Endothelial cell of umbilical vein (primary cell): ENCODE measurements around the gene MOCS2. TPM values are rescaled to one million over a fixed set of nuclear protein-coding genes. Genes with fewer than 3 reads are reported as not detected.

Source experiments
- BruUV-seq: library from RNA; stranded (reverse); fragments of 400-500 nt; replicated peaks from 2 replicates; lab custom pipeline; 2021; lab: Mats Ljungman, UMichigan
- CTCF ChIA-PET: fragments of 300-600, 350-600 bp; sonication (Branson Sonifier 250); formaldehyde crosslinking; loops from one replicate; lab custom pipeline; 2021; ENCODE audit warnings: antibody characterized with exemption, inconsistent platforms; lab: Charles Lee
- POLR2A ChIA-PET: fragments of 300-600, 350-600 bp; sonication (Branson Sonifier 250); formaldehyde crosslinking; loops from one replicate; lab custom pipeline; 2021; ENCODE audit warnings: antibody characterized with exemption, inconsistent platforms; lab: Charles Lee
- DNase-seq: peaks from one replicate; pipeline ENCODE4 v3.0.0-alpha.2; 2011; ENCODE audit warnings: low read depth, low spot score
- FAIRE-seq: peaks from 2 replicates; lab custom pipeline; 2011; peaks lifted over from hg19 to GRCh38; lab: Jason Lieb, UNC
- H2AFZ ChIP-seq: 2 replicates; pipeline ENCODE4 v1.6.0; 2012; ENCODE audit warnings: low read depth, low read length, control low read depth, inconsistent platforms
- H3K27ac ChIP-seq: 2 replicates; pipeline ENCODE4 v1.5.1; 2011; ENCODE audit warnings: low read depth, mild to moderate bottlenecking, control low read depth, low read length, moderate library complexity; ENCODE audit not compliant: insufficient read depth
- H3K27me3 ChIP-seq, 2 experiments: 2 replicates each; pipeline versions ENCODE4 v1.6.0 to v1.6.1; 2011; ENCODE audit warnings: low read length in 2 of 2, mixed read lengths in 1 of 2; ENCODE audit not compliant: control insufficient read depth in 2 of 2, insufficient read depth in 2 of 2
- H3K36me3 ChIP-seq, 2 experiments: 2 replicates in 1 of 2; 3 replicates in 1 of 2; pipeline ENCODE4 v1.5.1; 2011; ENCODE audit warnings: low read length in 2 of 2, mild to moderate bottlenecking in 1 of 2, moderate library complexity in 1 of 2; ENCODE audit not compliant: control insufficient read depth in 2 of 2, insufficient read depth in 2 of 2; ENCODE audit errors: extremely low read depth in 1 of 2
- H3K4me1 ChIP-seq: 3 replicates; pipeline ENCODE4 v1.5.1; 2011; ENCODE audit warnings: mild to moderate bottlenecking, low read length; ENCODE audit not compliant: control insufficient read depth, insufficient read depth; ENCODE audit errors: extremely low read depth
- H3K4me2 ChIP-seq: 2 replicates; pipeline ENCODE4 v1.6.1; 2011; ENCODE audit warnings: low read length, control low read depth, mixed read lengths; ENCODE audit not compliant: insufficient read depth
- H3K4me3 ChIP-seq, 3 experiments: fragments of 200-600 bp in 1 of 3; sonication (generic), shearing (Covaris generic) in 1 of 3; replicated peaks in 1 of 3; 2 replicates each; pipeline ENCODE4 v1.5.1; 2011 to 2016; ENCODE audit warnings: control low read depth in 3 of 3, low read length in 3 of 3, mild to moderate bottlenecking in 2 of 3, inconsistent platforms in 1 of 3, low read depth in 1 of 3, moderate library complexity in 1 of 3; ENCODE audit not compliant: insufficient read depth in 1 of 3
- H3K79me2 ChIP-seq: 2 replicates; pipeline ENCODE4 v1.6.0; 2012; ENCODE audit warnings: low read length, inconsistent platforms; ENCODE audit not compliant: control insufficient read depth, insufficient read depth
- H3K9ac ChIP-seq: replicated peaks from 2 replicates; pipeline ENCODE3; 2011; ENCODE audit warnings: low read length, control low read depth; ENCODE audit not compliant: insufficient read depth; ENCODE audit errors: extremely low read depth
- H3K9me1 ChIP-seq: replicated peaks from 3 replicates; pipeline ENCODE4 v1.6.0; 2011; ENCODE audit warnings: mild to moderate bottlenecking, low read length; ENCODE audit not compliant: control insufficient read depth, insufficient read depth; ENCODE audit errors: extremely low read depth
- H3K9me3 ChIP-seq: replicated peaks from 2 replicates; pipeline ENCODE4 v1.5.1; 2012; ENCODE audit warnings: low read length, inconsistent platforms; ENCODE audit not compliant: control insufficient read depth, insufficient read depth
- H4K20me1 ChIP-seq: replicated peaks from 2 replicates; pipeline ENCODE3; 2011; ENCODE audit warnings: mild to moderate bottlenecking, low read length; ENCODE audit not compliant: control insufficient read depth, insufficient read depth; ENCODE audit errors: extremely low read depth
- EZH2 ChIP-seq: IDR thresholded peaks from 2 replicates; pipeline ENCODE4 v1.6.1; 2012; ENCODE audit warnings: borderline replicate concordance, low read depth, mild to moderate bottlenecking, moderate library complexity, low read length, inconsistent platforms; ENCODE audit not compliant: severe bottlenecking
- FOS ChIP-seq: IDR thresholded peaks from 2 replicates; pipeline ENCODE4 v1.6.1; 2011; ENCODE audit warnings: mild to moderate bottlenecking, low read length, moderate library complexity, borderline replicate concordance; ENCODE audit not compliant: insufficient read depth
- GATA2 ChIP-seq: IDR thresholded peaks from 2 replicates; pipeline ENCODE4 v1.7.0; 2011; ENCODE audit warnings: low read depth, mild to moderate bottlenecking, moderate library complexity, mixed read lengths, low read length; ENCODE audit not compliant: insufficient read length, insufficient read depth
- JUN ChIP-seq: IDR thresholded peaks from 2 replicates; pipeline ENCODE4 v1.6.1; 2011; ENCODE audit warnings: borderline replicate concordance, low read depth; ENCODE audit not compliant: insufficient read length, insufficient read depth
- MAX ChIP-seq: IDR thresholded peaks from 2 replicates; pipeline ENCODE4 v1.6.1; 2011; ENCODE audit not compliant: insufficient read depth, insufficient read length
- MYC ChIP-seq: IDR thresholded peaks from one replicate; pipeline ENCODE4 v1.6.1; 2011; ENCODE audit warnings: mild to moderate bottlenecking, low read depth, low read length
- POLR2A ChIP-seq: IDR thresholded peaks from 2 replicates; pipeline ENCODE4 v1.6.1; 2012; ENCODE audit warnings: low read depth, mild to moderate bottlenecking, control low read depth, low read length
- POLR2AphosphoS5 ChIP-seq: IDR thresholded peaks from 2 replicates; pipeline ENCODE4 v1.6.1; 2012; ENCODE audit warnings: low read depth, mild to moderate bottlenecking, control low read depth, low read length, moderate library complexity; ENCODE audit not compliant: insufficient read depth
- dilution Hi-C: fragments of 300-500 bp; cut with MboI; formaldehyde crosslinking; loops from one replicate; pipeline ENCODE4 v1.15.0; 2019; ENCODE audit warnings: low sequenced_read_pairs; ENCODE audit not compliant: extremely low pct_ligation_motif_present
- intact Hi-C: fragments of 100-400 bp; cut with micrococcal nuclease; formaldehyde crosslinking; loops from one replicate; pipeline ENCODE4 v1.10.0; 2022
- polyA plus RNA-seq, 4 experiments: library from polyadenylated mRNA; depleted of rRNA in 3 of 4; stranded (reverse) in 3 of 4; unstranded in 1 of 4; fragments of >200 nt; gene quantifications; 2 replicates each; pipeline versions ENCODE4 v1.2.1 to v1.2.3, GENCODE V29; 2011 to 2012; ENCODE audit warnings: missing spikeins in 1 of 4
- total RNA-seq: library from RNA; stranded (reverse); gene quantifications from 2 replicates; pipeline ENCODE4 v1.2.3, GENCODE V29; 2021
- TF ChIP-seq, protein P1 (sequence below), 2 donors: IDR thresholded peaks; 1 replicate in 1 of 2; 2 replicates in 1 of 2; pipeline ENCODE4 v1.5.1; 2011; ENCODE audit warnings: low read length in 2 of 2, mild to moderate bottlenecking in 2 of 2, moderate library complexity in 2 of 2, control low read depth in 1 of 2, inconsistent platforms in 1 of 2, low read depth in 1 of 2; ENCODE audit not compliant: insufficient read depth in 1 of 2; ENCODE audit errors: extremely low read depth in 1 of 2

The MOCS2 gene
- total and polyA plus RNA-seq, 2 donors (not counting 3 experiments of a cell fraction or from before 2014, with no cell fraction given), result 14.3 to 31.5 TPM

DNA sequence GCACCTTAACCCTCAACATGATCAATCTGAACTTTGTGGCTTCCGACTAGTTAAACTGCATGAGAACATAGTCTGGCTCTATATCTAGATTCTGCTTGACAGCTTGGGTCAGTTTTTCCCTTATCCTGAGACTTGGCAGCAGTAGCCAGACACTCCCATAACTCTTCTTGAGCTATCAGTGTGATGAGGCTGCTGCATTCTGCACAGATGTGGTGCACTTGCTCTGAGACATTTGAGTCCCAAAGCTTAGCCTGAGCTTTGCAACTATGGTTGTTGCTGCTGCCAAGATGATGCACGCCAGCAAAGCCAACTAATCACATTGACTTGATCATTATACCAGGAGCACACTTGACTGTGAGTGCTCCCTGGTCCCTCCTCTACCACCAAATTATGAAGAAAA, 36.2 kb downstream of the MOCS2 start:
- H3K36me3 ChIP-seq, result peaks cover 20 to 34% of the 10 kb centered on the region in 2 experiments
- H3K4me1 ChIP-seq, result peaks cover 14% of the 10 kb centered on the region
- H3K27me3 ChIP-seq, result no peaks in the 10 kb centered on the region
- H2AFZ ChIP-seq, result no peak overlapping the region
- no peak for FAIRE-seq
- H3K4me2 ChIP-seq, result no peak overlapping the region
- no peak overlapping the region for H3K9ac ChIP-seq
- dilution Hi-C loops, result no loop called here
- TF ChIP-seq FOS, result no peak
- no peak for TF ChIP-seq MAX
- TF ChIP-seq POLR2AphosphoS5, result no peak
- no peak for TF ChIP-seq JUN
- no peak for TF ChIP-seq GATA2
- no peak for TF ChIP-seq POLR2A
- TF ChIP-seq, protein P1, sequence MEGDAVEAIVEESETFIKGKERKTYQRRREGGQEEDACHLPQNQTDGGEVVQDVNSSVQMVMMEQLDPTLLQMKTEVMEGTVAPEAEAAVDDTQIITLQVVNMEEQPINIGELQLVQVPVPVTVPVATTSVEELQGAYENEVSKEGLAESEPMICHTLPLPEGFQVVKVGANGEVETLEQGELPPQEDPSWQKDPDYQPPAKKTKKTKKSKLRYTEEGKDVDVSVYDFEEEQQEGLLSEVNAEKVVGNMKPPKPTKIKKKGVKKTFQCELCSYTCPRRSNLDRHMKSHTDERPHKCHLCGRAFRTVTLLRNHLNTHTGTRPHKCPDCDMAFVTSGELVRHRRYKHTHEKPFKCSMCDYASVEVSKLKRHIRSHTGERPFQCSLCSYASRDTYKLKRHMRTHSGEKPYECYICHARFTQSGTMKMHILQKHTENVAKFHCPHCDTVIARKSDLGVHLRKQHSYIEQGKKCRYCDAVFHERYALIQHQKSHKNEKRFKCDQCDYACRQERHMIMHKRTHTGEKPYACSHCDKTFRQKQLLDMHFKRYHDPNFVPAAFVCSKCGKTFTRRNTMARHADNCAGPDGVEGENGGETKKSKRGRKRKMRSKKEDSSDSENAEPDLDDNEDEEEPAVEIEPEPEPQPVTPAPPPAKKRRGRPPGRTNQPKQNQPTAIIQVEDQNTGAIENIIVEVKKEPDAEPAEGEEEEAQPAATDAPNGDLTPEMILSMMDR (IDR thresholded peaks at IDR 0.05; ENCODE audit: extremely low read depth in 1 of 2, insufficient read depth in 1 of 2, low read depth in 1 of 2, low read length in 2 of 2), result no peak
- no peak for TF ChIP-seq EZH2
- no peak for TF ChIP-seq MYC
- no peaks in the 10 kb centered on the region for H3K9me1 ChIP-seq
- no TSS peak for BruUV-seq
- H4K20me1 ChIP-seq, result no peaks in the 10 kb centered on the region
- ChIA-PET CTCF (interaction anchor here (0.9 to 1.8 kb wide), 3 partner anchors 22 to 125 kb away, joined by 3 to 11 read pairs (median 3); no protein-coding TSS in a partner anchor), POLR2A (interaction anchor here (0.7 kb wide), 1 partner anchor 249 kb away, joined by 9 read pairs; no protein-coding TSS in a partner anchor)
- no peaks in the 10 kb centered on the region for H3K79me2 ChIP-seq
- no peak overlapping the region for H3K27ac ChIP-seq
- no peak overlapping the region for H3K4me3 ChIP-seq
- no peak for DNase-seq
- intact Hi-C loops, result no loop called here
- no peaks in the 10 kb centered on the region for H3K9me3 ChIP-seq
